ENCODE measurements around the gene GALNS. TPM values are rescaled to one million over a fixed set of nuclear protein-coding genes. Genes with fewer than 3 reads are reported as not detected.

The GALNS gene
- total and polyA plus RNA-seq, 9 donors = 14.0 to 40.4 (median 21.6) TPM

- TF ChIP-seq EP300 (IDR thresholded peaks at IDR 0.05) = no peak
- no peak for TF ChIP-seq POLR2A (IDR thresholded peaks at IDR 0.05)
- peak in 2 of 3 donors; percentile 44 to 60 for TF ChIP-seq CTCF (IDR thresholded peaks at IDR 0.05)
- Histone ChIP-seq H3K4me1 (ENCODE audit: insufficient read depth) (peaks cover 5% of the 10 kb centered on the region), H3K27me3 (no peaks in the 10 kb centered on the region), H3K36me3 (no peaks in the 10 kb centered on the region), H3K9me3 (no peaks in the 10 kb centered on the region), H3K4me3 (peak overlapping the region; percentile 75), H3K27ac (peak overlapping the region in 1 of 2 donors; percentile 73)
- peak; percentile 58 to 82 (median 73) for DNase-seq
- WGBS, 3 donors = 14 to 15% (median 14%) methylated on average over 12 of the region's 12 CpGs
- intact Hi-C loops (cut with DNase I) = loop anchor here in 3 of 4 donors (2.0 to 5.0 kb wide), 3 partner anchors 41 to 46 kb away; partner anchors contain the start of gene APRT (in 1 of the 3)
Observed at GRCh38 chr16:88857728-88858339, 1.1 kb upstream of the GALNS start.

GRCh38 chr16:88856122-88856827, 472 bp downstream of the GALNS start:
- Histone ChIP-seq H3K4me3 (peak overlapping the region; percentile 75), H3K4me1 (ENCODE audit: insufficient read depth) (peaks cover 5% of the 10 kb centered on the region), H3K36me3 (no peaks in the 10 kb centered on the region), H3K27me3 (no peaks in the 10 kb centered on the region), H3K9me3 (no peaks in the 10 kb centered on the region), H3K27ac (peak overlapping the region; percentile 10 to 37)
- DNase-seq = peak; percentile 41 to 67 (median 65)
- WGBS, 3 donors = 7 to 13% (median 13%) methylated on average over 24 to 53 of the region's 53 CpGs
- no peak for TF ChIP-seq POLR2A (IDR thresholded peaks at IDR 0.05)
- no peak for TF ChIP-seq CTCF (IDR thresholded peaks at IDR 0.05)
- TF ChIP-seq EP300 (IDR thresholded peaks at IDR 0.05) = no peak
- intact Hi-C loops (cut with DNase I) = loop anchor here in 3 of 4 donors (2.0 to 5.0 kb wide), 3 partner anchors 39 to 44 kb away; partner anchors contain the start of gene APRT (in 1 of the 3)

- DNase-seq = peak in 3 of 5 donors; percentile 45 to 52 (median 46)
- Histone ChIP-seq H3K27ac (peak overlapping the region in 1 of 2 donors; percentile 10), H3K4me1 (ENCODE audit: insufficient read depth) (peaks cover 5% of the 10 kb centered on the region), H3K36me3 (no peaks in the 10 kb centered on the region), H3K27me3 (no peaks in the 10 kb centered on the region), H3K4me3 (peak overlapping the region; percentile 75), H3K9me3 (no peaks in the 10 kb centered on the region)
- WGBS, 3 donors = 72 to 82% (median 79%) methylated on average over 13 of the region's 13 CpGs
- intact Hi-C loops (cut with DNase I) = loop anchor here in 3 of 4 donors (2.0 to 5.0 kb wide), 3 partner anchors 38 to 43 kb away; partner anchors contain the start of gene APRT (in 1 of the 3)
- TF ChIP-seq CTCF (IDR thresholded peaks at IDR 0.05) (no peak), POLR2A (IDR thresholded peaks at IDR 0.05) (no peak), EP300 (IDR thresholded peaks at IDR 0.05) (no peak)
Observed at GRCh38 chr16:88855736-88856121, 1.0 kb downstream of the GALNS start.

- no peaks in the 10 kb centered on the region for H3K36me3 ChIP-seq
- WGBS, 3 donors = 88 to 90% (median 89%) methylated on average over 8 of the region's 8 CpGs
- no peaks in the 10 kb centered on the region for H3K9me3 ChIP-seq
- no peak for DNase-seq
- peaks cover 5% of the 10 kb centered on the region for H3K4me1 ChIP-seq (ENCODE audit: insufficient read depth)
- H3K27me3 ChIP-seq = no peaks in the 10 kb centered on the region
- intact Hi-C loops (cut with DNase I) = loop anchor here in 2 of 4 donors (5.0 kb wide), 2 partner anchors 38 to 43 kb away; partner anchors contain the start of gene APRT (in 1 of the 2)
- H3K27ac ChIP-seq = no peak overlapping the region
- H3K4me3 ChIP-seq = no peak overlapping the region
- TF ChIP-seq POLR2A (IDR thresholded peaks at IDR 0.05) = no peak
Observed at GRCh38 chr16:88855176-88855575, 1.6 kb downstream of the GALNS start.
